ENCODE data around the gene BIRC3. TPM values are rescaled to one million over a fixed set of nuclear protein-coding genes. Genes with fewer than 3 reads are reported as not detected.

BIRC3 gene
- total and polyA plus RNA-seq, 2 of the 4 experiments (the other 2 are of a cell fraction), result 2.2 to 5.0 TPM

DNA sequence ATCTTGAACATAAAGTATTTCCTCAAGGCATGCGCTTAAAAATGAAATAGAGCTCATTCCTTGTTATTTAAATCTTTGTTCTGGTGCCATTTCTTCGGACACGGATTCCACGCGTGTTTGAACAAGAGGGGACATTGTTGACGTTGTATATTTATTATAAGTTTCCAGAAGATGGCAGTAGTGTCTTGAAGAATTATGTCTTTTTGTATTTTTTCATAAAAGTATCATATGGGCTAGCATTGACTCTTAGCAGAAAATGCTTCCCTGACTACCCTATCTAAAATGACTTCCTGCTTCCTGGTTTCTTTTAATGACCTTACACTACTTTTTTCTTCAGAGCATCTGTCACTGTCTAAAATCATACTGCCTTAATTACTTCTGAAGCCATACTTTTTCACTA is 50.1 kb downstream of the BIRC3 start:
- POLR2A ChIA-PET (ENCODE audit: unreplicated experiment), result no interaction called here
- H4K5ac ChIP-seq (ENCODE audit: low read depth, low read length), result no peak overlapping the region
- H2BK5ac ChIP-seq (ENCODE audit: low read depth, low read length, poor library complexity, severe bottlenecking), result peak overlapping the region; percentile 8
- no peak overlapping the region for H2AFZ ChIP-seq (replicated peaks; ENCODE audit: low read length, poor library complexity)
- intact Hi-C loops (cut with micrococcal nuclease), result no loop called here
- no peak overlapping the region for H3K56ac ChIP-seq (ENCODE audit: extremely low read depth, insufficient read depth, low read length)
- H3K23ac ChIP-seq (ENCODE audit: low read depth, low read length), result no peak overlapping the region
- H3K18ac ChIP-seq (ENCODE audit: low read depth, low read length), result no peak overlapping the region
- no peaks in the 10 kb centered on the region for H3K4me1 ChIP-seq (ENCODE audit: control insufficient read depth, insufficient read depth, low read length)
- peak; percentile 10; the same call in 1 of the 2 replicates for TF ChIP-seq RAD21 (IDR thresholded peaks at IDR 0.05; ENCODE audit: low read length)
- TF ChIP-seq CEBPB (IDR thresholded peaks at IDR 0.05; ENCODE audit: low read depth, low read length), result no peak
- peak; percentile 15; the same call in 1 of the 2 replicates for TF ChIP-seq SMC3 (IDR thresholded peaks at IDR 0.05; ENCODE audit: low read depth, low read length)
- TF ChIP-seq, protein P1, sequence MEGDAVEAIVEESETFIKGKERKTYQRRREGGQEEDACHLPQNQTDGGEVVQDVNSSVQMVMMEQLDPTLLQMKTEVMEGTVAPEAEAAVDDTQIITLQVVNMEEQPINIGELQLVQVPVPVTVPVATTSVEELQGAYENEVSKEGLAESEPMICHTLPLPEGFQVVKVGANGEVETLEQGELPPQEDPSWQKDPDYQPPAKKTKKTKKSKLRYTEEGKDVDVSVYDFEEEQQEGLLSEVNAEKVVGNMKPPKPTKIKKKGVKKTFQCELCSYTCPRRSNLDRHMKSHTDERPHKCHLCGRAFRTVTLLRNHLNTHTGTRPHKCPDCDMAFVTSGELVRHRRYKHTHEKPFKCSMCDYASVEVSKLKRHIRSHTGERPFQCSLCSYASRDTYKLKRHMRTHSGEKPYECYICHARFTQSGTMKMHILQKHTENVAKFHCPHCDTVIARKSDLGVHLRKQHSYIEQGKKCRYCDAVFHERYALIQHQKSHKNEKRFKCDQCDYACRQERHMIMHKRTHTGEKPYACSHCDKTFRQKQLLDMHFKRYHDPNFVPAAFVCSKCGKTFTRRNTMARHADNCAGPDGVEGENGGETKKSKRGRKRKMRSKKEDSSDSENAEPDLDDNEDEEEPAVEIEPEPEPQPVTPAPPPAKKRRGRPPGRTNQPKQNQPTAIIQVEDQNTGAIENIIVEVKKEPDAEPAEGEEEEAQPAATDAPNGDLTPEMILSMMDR (conservative IDR thresholded peaks at IDR 0.05; ENCODE audit: low read depth, low read length), result peak; percentile 29; the same call in 1 of the 2 replicates
- TF ChIP-seq POLR2A (IDR thresholded peaks at IDR 0.05; ENCODE audit: low read depth, low read length), result no peak
- H3K27me3 ChIP-seq (ENCODE audit: control insufficient read depth, insufficient read depth, low read length), result no peaks in the 10 kb centered on the region
- no CpG with 5 or more reads among the region's 6 CpGs for WGBS, 2 experiments (ENCODE audit: extremely low coverage in 2 of 2, insufficient read length in 1 of 2)
- peak; percentile 23 for DNase-seq
- dilution Hi-C loops (cut with HindIII; ENCODE audit: low sequenced_read_pairs, unreplicated experiment), result no loop called here
- no peak overlapping the region for H3K4me2 ChIP-seq (ENCODE audit: low read depth, low read length)
- H4K20me1 ChIP-seq (ENCODE audit: insufficient read depth, low read length), result no peaks in the 10 kb centered on the region
- no peak overlapping the region for H4K91ac ChIP-seq (ENCODE audit: insufficient read depth, low read depth, low read length)
- H3K27ac ChIP-seq (ENCODE audit: insufficient read depth, low read length), result no peak overlapping the region
- H3K9me1 ChIP-seq (ENCODE audit: insufficient read depth, low read length), result no peaks in the 10 kb centered on the region
- no peak overlapping the region for H2BK20ac ChIP-seq (ENCODE audit: low read depth, low read length)
- no peak overlapping the region for H3K4me3 ChIP-seq (ENCODE audit: insufficient read depth, low read depth, low read length)
- peaks cover 21% of the 10 kb centered on the region for H3K36me3 ChIP-seq (ENCODE audit: control insufficient read depth, insufficient read depth, low read length)
- no peak overlapping the region for H3K4ac ChIP-seq (ENCODE audit: low read depth, low read length)
- H4K8ac ChIP-seq (ENCODE audit: low read depth in 2 of 2, low read length in 2 of 2), result no peak overlapping the region
- BruUV-seq (replicated peaks), result no TSS peak
- ATAC-seq (ENCODE audit: low read depth), result peak; percentile 59; the same call in 1 of the 2 replicates
- no peak overlapping the region for H2BK120ac ChIP-seq (ENCODE audit: low read depth, low read length)
- H3K14ac ChIP-seq (replicated peaks; ENCODE audit: low read depth, low read length), result no peak overlapping the region
- no peak overlapping the region for H2BK15ac ChIP-seq (ENCODE audit: low read depth, low read length)
- H3K79me1 ChIP-seq (ENCODE audit: low read depth in 1 of 2, low read length in 2 of 2), result peaks cover 14 to 19% of the 10 kb centered on the region in 2 experiments; a peak in 3 of 4 replicates
- CTCF ChIA-PET, result no interaction called here
- no peak overlapping the region for H2AK5ac ChIP-seq (ENCODE audit: low read depth, low read length)
- in situ Hi-C loops (cut with MboI; ENCODE audit: low sequenced_read_pairs), result no loop called here
- H3K9ac ChIP-seq (ENCODE audit: low read depth, low read length), result no peak overlapping the region
- no peaks in the 10 kb centered on the region for H3K9me3 ChIP-seq (ENCODE audit: control insufficient read depth, insufficient read depth, low read length)
- H2AK9ac ChIP-seq (replicated peaks; ENCODE audit: low read depth, low read length, poor library complexity), result no peak overlapping the region

Data from IMR-90 (cell line).